ENCODE results near the gene MTHFD1L.

GRCh38 chr6:151009576-151009975 lies 144.1 kb downstream of the MTHFD1L start:
- TF ChIP-seq POLR2A (IDR thresholded peaks at IDR 0.05) (no peak), CTCF (IDR thresholded peaks at IDR 0.05) (no peak)
